Measurements from ENCODE around the gene LAPTM5.

The LAPTM5 gene

GRCh38 chr1:30777060-30777903, 19.7 kb upstream of the LAPTM5 start:
- no peaks in the 10 kb centered on the region for H3K4me1 ChIP-seq (ENCODE audit: insufficient read depth, low read length)
- H3K4me3 ChIP-seq (ENCODE audit: low read length), result no peak overlapping the region
- H3K9ac ChIP-seq (ENCODE audit: low read depth, low read length), result no peak overlapping the region
- no peaks in the 10 kb centered on the region for H3K9me3 ChIP-seq (ENCODE audit: insufficient read depth, low read depth, low read length)
- H3K27ac ChIP-seq (ENCODE audit: low read depth, low read length), result no peak overlapping the region
- H3K36me3 ChIP-seq (ENCODE audit: insufficient read depth, low read length), result no peaks in the 10 kb centered on the region
- WGBS, result 92% methylated on average over 23 of the region's 23 CpGs
- no peaks in the 10 kb centered on the region for H3K27me3 ChIP-seq (ENCODE audit: insufficient read depth, low read length)

- WGBS, result 92% methylated on average over 18 of the region's 18 CpGs
These were observed 18.8 kb upstream of the LAPTM5 start for GRCh38 chr1:30776097-30777059.

GRCh38 chr1:30775433-30775975, 17.9 kb upstream of the LAPTM5 start:
- Histone ChIP-seq H3K27me3 (ENCODE audit: insufficient read depth, low read length) (no peaks in the 10 kb centered on the region), H3K27ac (ENCODE audit: low read depth, low read length) (no peak overlapping the region), H3K9ac (ENCODE audit: low read depth, low read length) (no peak overlapping the region), H3K4me3 (ENCODE audit: low read length) (no peak overlapping the region), H3K9me3 (ENCODE audit: insufficient read depth, low read depth, low read length) (no peaks in the 10 kb centered on the region), H3K36me3 (ENCODE audit: insufficient read depth, low read length) (no peaks in the 10 kb centered on the region), H3K4me1 (ENCODE audit: insufficient read depth, low read length) (no peaks in the 10 kb centered on the region)
- WGBS, result 92% methylated on average over 12 of the region's 12 CpGs

More at GRCh38 chr1:30776097-30777059, 18.8 kb upstream of the LAPTM5 start:
- H3K36me3 ChIP-seq (ENCODE audit: insufficient read depth, low read length), result no peaks in the 10 kb centered on the region
- H3K9me3 ChIP-seq (ENCODE audit: insufficient read depth, low read depth, low read length), result no peaks in the 10 kb centered on the region
- H3K27me3 ChIP-seq (ENCODE audit: insufficient read depth, low read length), result no peaks in the 10 kb centered on the region
- no peaks in the 10 kb centered on the region for H3K4me1 ChIP-seq (ENCODE audit: insufficient read depth, low read length)
- H3K9ac ChIP-seq (ENCODE audit: low read depth, low read length), result no peak overlapping the region
- no peak overlapping the region for H3K4me3 ChIP-seq (ENCODE audit: low read length)
- no peak overlapping the region for H3K27ac ChIP-seq (ENCODE audit: low read depth, low read length)

GRCh38 chr1:30774550-30775432, 17.2 kb upstream of the LAPTM5 start:
- Histone ChIP-seq H3K36me3 (ENCODE audit: insufficient read depth, low read length) (no peaks in the 10 kb centered on the region), H3K9me3 (ENCODE audit: insufficient read depth, low read depth, low read length) (no peaks in the 10 kb centered on the region), H3K9ac (ENCODE audit: low read depth, low read length) (no peak overlapping the region), H3K27me3 (ENCODE audit: insufficient read depth, low read length) (no peaks in the 10 kb centered on the region), H3K4me3 (ENCODE audit: low read length) (no peak overlapping the region), H3K27ac (ENCODE audit: low read depth, low read length) (no peak overlapping the region), H3K4me1 (ENCODE audit: insufficient read depth, low read length) (no peaks in the 10 kb centered on the region)
- 93% methylated on average over 22 of the region's 22 CpGs for WGBS

GRCh38 chr1:30773722-30774358, 16.3 kb upstream of the LAPTM5 start:
- Histone ChIP-seq H3K27ac (ENCODE audit: low read depth, low read length) (no peak overlapping the region), H3K9me3 (ENCODE audit: insufficient read depth, low read depth, low read length) (no peaks in the 10 kb centered on the region), H3K27me3 (ENCODE audit: insufficient read depth, low read length) (no peaks in the 10 kb centered on the region), H3K4me3 (ENCODE audit: low read length) (no peak overlapping the region), H3K9ac (ENCODE audit: low read depth, low read length) (no peak overlapping the region), H3K4me1 (ENCODE audit: insufficient read depth, low read length) (no peaks in the 10 kb centered on the region), H3K36me3 (ENCODE audit: insufficient read depth, low read length) (no peaks in the 10 kb centered on the region)
- 91% methylated on average over 6 of the region's 7 CpGs for WGBS

GRCh38 chr1:30771005-30771404, 13.4 kb upstream of the LAPTM5 start:
- Histone ChIP-seq H3K27me3 (ENCODE audit: insufficient read depth, low read length) (no peaks in the 10 kb centered on the region), H3K27ac (ENCODE audit: low read depth, low read length) (no peak overlapping the region), H3K9me3 (ENCODE audit: insufficient read depth, low read depth, low read length) (no peaks in the 10 kb centered on the region), H3K4me3 (ENCODE audit: low read length) (no peak overlapping the region), H3K9ac (ENCODE audit: low read depth, low read length) (no peak overlapping the region), H3K36me3 (ENCODE audit: insufficient read depth, low read length) (no peaks in the 10 kb centered on the region), H3K4me1 (ENCODE audit: insufficient read depth, low read length) (no peaks in the 10 kb centered on the region)
- WGBS, result 90% methylated on average over 6 of the region's 6 CpGs

GRCh38 chr1:30770150-30770549, 12.6 kb upstream of the LAPTM5 start:
- WGBS, result 91% methylated on average over 10 of the region's 10 CpGs
- H3K27ac ChIP-seq (ENCODE audit: low read depth, low read length), result no peak overlapping the region
- no peak overlapping the region for H3K4me3 ChIP-seq (ENCODE audit: low read length)
- H3K36me3 ChIP-seq (ENCODE audit: insufficient read depth, low read length), result no peaks in the 10 kb centered on the region
- no peak overlapping the region for H3K9ac ChIP-seq (ENCODE audit: low read depth, low read length)
- H3K9me3 ChIP-seq (ENCODE audit: insufficient read depth, low read depth, low read length), result no peaks in the 10 kb centered on the region
- no peaks in the 10 kb centered on the region for H3K27me3 ChIP-seq (ENCODE audit: insufficient read depth, low read length)
- H3K4me1 ChIP-seq (ENCODE audit: insufficient read depth, low read length), result no peaks in the 10 kb centered on the region

- 90% methylated on average over 20 of the region's 20 CpGs for WGBS
- Histone ChIP-seq H3K9me3 (ENCODE audit: insufficient read depth, low read depth, low read length) (no peaks in the 10 kb centered on the region), H3K27ac (ENCODE audit: low read depth, low read length) (no peak overlapping the region), H3K27me3 (ENCODE audit: insufficient read depth, low read length) (no peaks in the 10 kb centered on the region), H3K4me1 (ENCODE audit: insufficient read depth, low read length) (no peaks in the 10 kb centered on the region), H3K9ac (ENCODE audit: low read depth, low read length) (no peak overlapping the region), H3K4me3 (ENCODE audit: low read length) (no peak overlapping the region), H3K36me3 (ENCODE audit: insufficient read depth, low read length) (no peaks in the 10 kb centered on the region)
These were observed 11.5 kb upstream of the LAPTM5 start for GRCh38 chr1:30768830-30769718.

GRCh38 chr1:30768159-30768829, 10.7 kb upstream of the LAPTM5 start:
- no peak overlapping the region for H3K9ac ChIP-seq (ENCODE audit: low read depth, low read length)
- no peak overlapping the region for H3K4me3 ChIP-seq (ENCODE audit: low read length)
- H3K27me3 ChIP-seq (ENCODE audit: insufficient read depth, low read length), result no peaks in the 10 kb centered on the region
- WGBS, result 91% methylated on average over 9 of the region's 9 CpGs
- H3K4me1 ChIP-seq (ENCODE audit: insufficient read depth, low read length), result no peaks in the 10 kb centered on the region
- H3K36me3 ChIP-seq (ENCODE audit: insufficient read depth, low read length), result no peaks in the 10 kb centered on the region
- H3K9me3 ChIP-seq (ENCODE audit: insufficient read depth, low read depth, low read length), result no peaks in the 10 kb centered on the region
- H3K27ac ChIP-seq (ENCODE audit: low read depth, low read length), result no peak overlapping the region

All from HUES64 (cell line).